Adrenal gland (tissue), 5 donors: ENCODE data around the gene NPC1.

Source experiments
- POLR2A ChIP-seq, 2 donors: fragments of 450-650 bp; IDR thresholded peaks; one replicate each; pipeline ENCODE4 v1.6.1; 2017; ENCODE audit warnings: antibody characterized with exemption in 2 of 2, mild to moderate bottlenecking in 2 of 2, moderate library complexity in 1 of 2
- TF ChIP-seq, protein P1 (sequence below), 6 experiments: fragments of 450-650 bp in 4 of 6; fragments of 200-600 bp in 2 of 6; sonication (generic) in 1 of 6; IDR thresholded peaks; 1 replicate in 5 of 6; 2 replicates in 1 of 6; pipeline versions ENCODE4 v1.5.1 to v1.8.0; 2016 to 2021; ENCODE audit warnings: antibody characterized with exemption in 6 of 6, mild to moderate bottlenecking in 2 of 6, moderate library complexity in 1 of 6
- donor health status: DM: no; HTN: no; CAD: no.

DNA sequence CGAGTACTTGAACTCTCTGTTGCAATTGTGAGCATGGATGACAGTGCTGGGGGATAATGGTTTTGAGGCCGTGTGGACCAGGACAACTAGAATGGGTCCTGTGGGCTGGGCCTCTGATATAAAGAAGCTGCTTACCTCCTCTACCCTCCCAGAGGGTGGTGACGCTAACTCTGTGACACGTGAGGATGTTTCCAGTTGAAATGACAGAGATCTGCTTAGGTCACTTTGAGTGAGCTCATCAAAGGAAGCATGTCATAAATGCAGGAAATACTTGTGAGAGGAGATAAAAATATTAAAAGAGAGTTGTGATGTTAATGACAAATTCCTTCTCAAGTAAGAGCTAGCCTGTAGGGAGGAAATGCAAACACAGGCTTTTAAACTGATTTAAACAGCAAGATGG, 66.6 kb downstream of the NPC1 start:
- no peak for TF ChIP-seq POLR2A (IDR thresholded peaks at IDR 0.05)
- TF ChIP-seq, protein P1, sequence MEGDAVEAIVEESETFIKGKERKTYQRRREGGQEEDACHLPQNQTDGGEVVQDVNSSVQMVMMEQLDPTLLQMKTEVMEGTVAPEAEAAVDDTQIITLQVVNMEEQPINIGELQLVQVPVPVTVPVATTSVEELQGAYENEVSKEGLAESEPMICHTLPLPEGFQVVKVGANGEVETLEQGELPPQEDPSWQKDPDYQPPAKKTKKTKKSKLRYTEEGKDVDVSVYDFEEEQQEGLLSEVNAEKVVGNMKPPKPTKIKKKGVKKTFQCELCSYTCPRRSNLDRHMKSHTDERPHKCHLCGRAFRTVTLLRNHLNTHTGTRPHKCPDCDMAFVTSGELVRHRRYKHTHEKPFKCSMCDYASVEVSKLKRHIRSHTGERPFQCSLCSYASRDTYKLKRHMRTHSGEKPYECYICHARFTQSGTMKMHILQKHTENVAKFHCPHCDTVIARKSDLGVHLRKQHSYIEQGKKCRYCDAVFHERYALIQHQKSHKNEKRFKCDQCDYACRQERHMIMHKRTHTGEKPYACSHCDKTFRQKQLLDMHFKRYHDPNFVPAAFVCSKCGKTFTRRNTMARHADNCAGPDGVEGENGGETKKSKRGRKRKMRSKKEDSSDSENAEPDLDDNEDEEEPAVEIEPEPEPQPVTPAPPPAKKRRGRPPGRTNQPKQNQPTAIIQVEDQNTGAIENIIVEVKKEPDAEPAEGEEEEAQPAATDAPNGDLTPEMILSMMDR (IDR thresholded peaks at IDR 0.05): no peak
